ENCODE results near the gene KLHL17. TPM values are rescaled to one million over a fixed set of nuclear protein-coding genes. Genes with fewer than 3 reads are reported as not detected.

KLHL17 gene
- total and polyA plus RNA-seq, 9 of the 15 experiments (the other 6 are each of a cell fraction or from before 2014, with no cell fraction given) = 0.14 to 84.8 (median 13.0) TPM

DNA sequence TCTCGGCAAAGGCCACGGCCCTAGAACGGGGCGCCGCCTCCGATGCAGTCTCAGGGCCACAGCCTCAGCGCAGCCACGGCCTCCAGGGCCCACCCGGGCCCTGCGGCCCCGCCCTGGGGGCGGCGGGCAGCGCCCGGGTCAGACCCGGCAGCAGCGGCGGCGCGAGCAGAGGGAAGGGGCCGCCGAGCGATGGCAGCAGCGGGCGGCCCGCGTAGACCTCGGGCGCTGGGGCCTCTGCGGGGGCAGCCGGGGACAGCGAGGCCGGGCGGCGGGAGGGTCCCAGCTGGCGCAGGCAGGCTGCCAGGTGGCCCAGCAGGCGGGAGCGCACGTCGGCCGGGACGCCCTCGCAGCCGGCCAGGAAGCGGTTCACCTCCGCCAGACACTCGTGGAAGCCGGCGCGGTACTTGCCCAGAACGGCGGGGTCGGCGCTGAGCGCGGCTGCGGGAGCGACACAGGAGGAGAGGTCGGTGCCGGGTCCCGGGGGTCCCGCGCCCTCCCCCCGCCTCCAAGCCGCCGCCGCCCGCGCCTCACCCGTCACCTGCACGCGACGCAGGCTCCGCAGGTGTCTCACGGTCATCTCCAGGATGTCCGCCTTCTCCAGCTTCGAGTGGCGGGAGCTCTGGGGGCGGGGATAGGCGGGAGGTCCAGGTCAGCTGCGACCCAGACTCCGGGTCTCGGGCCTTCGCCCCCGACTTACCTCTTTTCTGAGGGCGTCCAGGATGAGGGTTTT is 38.8 kb downstream of the KLHL17 start (continued):
- no peak for TF ChIP-seq ZNF717 (CRISPR knock-in tag; IDR thresholded peaks at IDR 0.05)
- TF ChIP-seq FOXK1 (CRISPR knock-in tag; IDR thresholded peaks at IDR 0.05; ENCODE audit: borderline replicate concordance) = no peak
- no peak for TF ChIP-seq SIRT6 (IDR thresholded peaks at IDR 0.05; ENCODE audit: low read depth, low read length)
- TF ChIP-seq ZNF507 (tag; conservative IDR thresholded peaks at IDR 0.05) = no peak
- TF ChIP-seq XRCC4 (IDR thresholded peaks at IDR 0.05; ENCODE audit: extremely low read depth, insufficient read depth, insufficient read length) = no peak
- TF ChIP-seq FOSL1 (tag; conservative IDR thresholded peaks at IDR 0.05) = no peak
- no peak for TF ChIP-seq ZNF41 (CRISPR knock-in tag; conservative IDR thresholded peaks at IDR 0.05)
- 0 out of 2 replicates have a peak, but pooled peaks have one; percentile 14 for TF ChIP-seq EGR1 (conservative IDR thresholded peaks at IDR 0.05)
- no peak for TF ChIP-seq ESRRA (IDR thresholded peaks at IDR 0.05; ENCODE audit: borderline replicate concordance, low read depth)
- TF ChIP-seq ZBTB17 (CRISPR knock-in tag; IDR thresholded peaks at IDR 0.05) = no peak
- TF ChIP-seq POLR2G (IDR thresholded peaks at IDR 0.05; ENCODE audit: low read depth, low read length) = peak; percentile 14; the same call in 1 of the 2 replicates
- 0 out of 2 replicates have a peak, but pooled peaks have one; percentile 33 for TF ChIP-seq ATF7 (IDR thresholded peaks at IDR 0.05)
- TF ChIP-seq CTBP1 (IDR thresholded peaks at IDR 0.05; ENCODE audit: borderline replicate concordance) = peak; percentile 88
- TF ChIP-seq PRPF4 (IDR thresholded peaks at IDR 0.05; ENCODE audit: insufficient read depth, low read depth, low read length, poor library complexity, severe bottlenecking) = no peak
- TF ChIP-seq ZNF316 (IDR thresholded peaks at IDR 0.05) = no peak
- TF ChIP-seq, protein P1, sequence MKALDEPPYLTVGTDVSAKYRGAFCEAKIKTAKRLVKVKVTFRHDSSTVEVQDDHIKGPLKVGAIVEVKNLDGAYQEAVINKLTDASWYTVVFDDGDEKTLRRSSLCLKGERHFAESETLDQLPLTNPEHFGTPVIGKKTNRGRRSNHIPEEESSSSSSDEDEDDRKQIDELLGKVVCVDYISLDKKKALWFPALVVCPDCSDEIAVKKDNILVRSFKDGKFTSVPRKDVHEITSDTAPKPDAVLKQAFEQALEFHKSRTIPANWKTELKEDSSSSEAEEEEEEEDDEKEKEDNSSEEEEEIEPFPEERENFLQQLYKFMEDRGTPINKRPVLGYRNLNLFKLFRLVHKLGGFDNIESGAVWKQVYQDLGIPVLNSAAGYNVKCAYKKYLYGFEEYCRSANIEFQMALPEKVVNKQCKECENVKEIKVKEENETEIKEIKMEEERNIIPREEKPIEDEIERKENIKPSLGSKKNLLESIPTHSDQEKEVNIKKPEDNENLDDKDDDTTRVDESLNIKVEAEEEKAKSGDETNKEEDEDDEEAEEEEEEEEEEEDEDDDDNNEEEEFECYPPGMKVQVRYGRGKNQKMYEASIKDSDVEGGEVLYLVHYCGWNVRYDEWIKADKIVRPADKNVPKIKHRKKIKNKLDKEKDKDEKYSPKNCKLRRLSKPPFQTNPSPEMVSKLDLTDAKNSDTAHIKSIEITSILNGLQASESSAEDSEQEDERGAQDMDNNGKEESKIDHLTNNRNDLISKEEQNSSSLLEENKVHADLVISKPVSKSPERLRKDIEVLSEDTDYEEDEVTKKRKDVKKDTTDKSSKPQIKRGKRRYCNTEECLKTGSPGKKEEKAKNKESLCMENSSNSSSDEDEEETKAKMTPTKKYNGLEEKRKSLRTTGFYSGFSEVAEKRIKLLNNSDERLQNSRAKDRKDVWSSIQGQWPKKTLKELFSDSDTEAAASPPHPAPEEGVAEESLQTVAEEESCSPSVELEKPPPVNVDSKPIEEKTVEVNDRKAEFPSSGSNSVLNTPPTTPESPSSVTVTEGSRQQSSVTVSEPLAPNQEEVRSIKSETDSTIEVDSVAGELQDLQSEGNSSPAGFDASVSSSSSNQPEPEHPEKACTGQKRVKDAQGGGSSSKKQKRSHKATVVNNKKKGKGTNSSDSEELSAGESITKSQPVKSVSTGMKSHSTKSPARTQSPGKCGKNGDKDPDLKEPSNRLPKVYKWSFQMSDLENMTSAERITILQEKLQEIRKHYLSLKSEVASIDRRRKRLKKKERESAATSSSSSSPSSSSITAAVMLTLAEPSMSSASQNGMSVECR (CRISPR knock-in tag; IDR thresholded peaks at IDR 0.05) = peak; percentile 13; the same call in 1 of the 2 replicates
- TF ChIP-seq TEAD2 (tag; IDR thresholded peaks at IDR 0.05) = no peak
- TF ChIP-seq ZSCAN29 (IDR thresholded peaks at IDR 0.05) = peak; percentile 95
- no peak for TF ChIP-seq RAD51 (IDR thresholded peaks at IDR 0.05; ENCODE audit: borderline replicate concordance, low read depth)
- TF ChIP-seq, protein P2, sequence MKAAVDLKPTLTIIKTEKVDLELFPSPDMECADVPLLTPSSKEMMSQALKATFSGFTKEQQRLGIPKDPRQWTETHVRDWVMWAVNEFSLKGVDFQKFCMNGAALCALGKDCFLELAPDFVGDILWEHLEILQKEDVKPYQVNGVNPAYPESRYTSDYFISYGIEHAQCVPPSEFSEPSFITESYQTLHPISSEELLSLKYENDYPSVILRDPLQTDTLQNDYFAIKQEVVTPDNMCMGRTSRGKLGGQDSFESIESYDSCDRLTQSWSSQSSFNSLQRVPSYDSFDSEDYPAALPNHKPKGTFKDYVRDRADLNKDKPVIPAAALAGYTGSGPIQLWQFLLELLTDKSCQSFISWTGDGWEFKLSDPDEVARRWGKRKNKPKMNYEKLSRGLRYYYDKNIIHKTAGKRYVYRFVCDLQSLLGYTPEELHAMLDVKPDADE (conservative IDR thresholded peaks at IDR 0.05; ENCODE audit: control insufficient read depth, low read depth, low read length) = 0 out of 2 replicates have a peak, but pooled peaks have one; percentile 15
- TF ChIP-seq, protein P3, sequence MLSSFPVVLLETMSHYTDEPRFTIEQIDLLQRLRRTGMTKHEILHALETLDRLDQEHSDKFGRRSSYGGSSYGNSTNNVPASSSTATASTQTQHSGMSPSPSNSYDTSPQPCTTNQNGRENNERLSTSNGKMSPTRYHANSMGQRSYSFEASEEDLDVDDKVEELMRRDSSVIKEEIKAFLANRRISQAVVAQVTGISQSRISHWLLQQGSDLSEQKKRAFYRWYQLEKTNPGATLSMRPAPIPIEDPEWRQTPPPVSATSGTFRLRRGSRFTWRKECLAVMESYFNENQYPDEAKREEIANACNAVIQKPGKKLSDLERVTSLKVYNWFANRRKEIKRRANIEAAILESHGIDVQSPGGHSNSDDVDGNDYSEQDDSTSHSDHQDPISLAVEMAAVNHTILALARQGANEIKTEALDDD (IDR thresholded peaks at IDR 0.05) = no peak
- TF ChIP-seq HMG20B (CRISPR knock-in tag; IDR thresholded peaks at IDR 0.05) = no peak
- no peak for TF ChIP-seq ZNF174 (CRISPR knock-in tag; IDR thresholded peaks at IDR 0.05)
- no peak for TF ChIP-seq SP2 (IDR thresholded peaks at IDR 0.05; ENCODE audit: extremely low read depth, low read depth, low read length, poor library complexity, severe bottlenecking)
